ENCODE data around the gene PRELID1. TPM values are rescaled to one million over a fixed set of nuclear protein-coding genes. Genes with fewer than 3 reads are reported as not detected.

Gene PRELID1
- total and polyA plus RNA-seq, 2 donors (not counting 3 experiments of a cell fraction or from before 2014, with no cell fraction given) = 201 to 293 TPM

- Histone ChIP-seq H3K9me3 (replicated peaks; ENCODE audit: control insufficient read depth, insufficient read depth, low read length) (no peaks in the 10 kb centered on the region), H3K4me2 (ENCODE audit: insufficient read depth, low read length) (no peak overlapping the region), H2AFZ (ENCODE audit: low read depth, low read length) (no peak overlapping the region), H3K4me3 (replicated peaks in 1 of 3; ENCODE audit: insufficient read depth in 1 of 3, low read depth in 1 of 3, low read length in 3 of 3) (no peak overlapping the region), H3K36me3 (ENCODE audit: control insufficient read depth in 2 of 2, extremely low read depth in 1 of 2, insufficient read depth in 2 of 2, low read length in 2 of 2) (peaks cover 0 to 15% of the 10 kb centered on the region in 2 experiments), H3K4me1 (ENCODE audit: control insufficient read depth, extremely low read depth, insufficient read depth, low read length) (peaks cover 22% of the 10 kb centered on the region), H3K9ac (replicated peaks; ENCODE audit: extremely low read depth, insufficient read depth, low read length) (no peak overlapping the region), H4K20me1 (replicated peaks; ENCODE audit: control insufficient read depth, extremely low read depth, insufficient read depth, low read length) (no peaks in the 10 kb centered on the region), H3K27me3 (ENCODE audit: control insufficient read depth in 2 of 2, insufficient read depth in 2 of 2, low read length in 2 of 2) (no peaks in the 10 kb centered on the region), H3K79me2 (ENCODE audit: control insufficient read depth, insufficient read depth, low read length) (no peaks in the 10 kb centered on the region), H3K9me1 (replicated peaks; ENCODE audit: control insufficient read depth, extremely low read depth, insufficient read depth, low read length) (no peaks in the 10 kb centered on the region), H3K27ac (ENCODE audit: insufficient read depth, low read depth, low read length) (peak overlapping the region; percentile 77)
- intact Hi-C loops (cut with micrococcal nuclease) (loop anchor here (1.0 kb wide), 1 partner anchor 42 kb away; no protein-coding TSS in a partner anchor), dilution Hi-C loops (cut with MboI; ENCODE audit: extremely low pct_ligation_motif_present, low sequenced_read_pairs) (no loop called here)
- CTCF ChIA-PET = interaction anchor here (0.8 to 2.8 kb wide), 14 partner anchors 10 to 215 kb away, joined by 3 to 29 read pairs (median 4); partner anchors contain the start of gene MXD3
- no TSS peak for BruUV-seq (replicated peaks)
- FAIRE-seq = no peak
- no peak for TF ChIP-seq MYC (IDR thresholded peaks at IDR 0.05; ENCODE audit: low read depth, low read length)
- TF ChIP-seq POLR2AphosphoS5 (IDR thresholded peaks at IDR 0.05; ENCODE audit: insufficient read depth, low read depth, low read length) = no peak
- no peak for TF ChIP-seq JUN (IDR thresholded peaks at IDR 0.05; ENCODE audit: borderline replicate concordance, insufficient read depth, insufficient read length, low read depth)
- TF ChIP-seq MAX (IDR thresholded peaks at IDR 0.05; ENCODE audit: insufficient read depth, insufficient read length) = no peak
- no peak for TF ChIP-seq GATA2 (IDR thresholded peaks at IDR 0.05; ENCODE audit: insufficient read depth, insufficient read length, low read depth, low read length)
- no peak for TF ChIP-seq FOS (IDR thresholded peaks at IDR 0.05; ENCODE audit: borderline replicate concordance, insufficient read depth, low read length)
- TF ChIP-seq EZH2 (IDR thresholded peaks at IDR 0.05; ENCODE audit: borderline replicate concordance, low read depth, low read length, severe bottlenecking) = no peak
- no peak for TF ChIP-seq POLR2A (IDR thresholded peaks at IDR 0.05; ENCODE audit: low read depth, low read length)
- no peak for TF ChIP-seq CTCF (IDR thresholded peaks at IDR 0.05; ENCODE audit: extremely low read depth in 1 of 2, insufficient read depth in 1 of 2, low read depth in 1 of 2, low read length in 2 of 2)
- DNase-seq (ENCODE audit: low read depth, low spot score) = no peak
- POLR2A ChIA-PET = interaction anchor here (0.6 kb wide), 1 partner anchor 180 kb away, joined by 3 read pairs; no protein-coding TSS in a partner anchor
These were observed 25.1 kb downstream of the PRELID1 start for GRCh38 chr5:177328545-177329231.
